ENCODE measurements around the gene PLEKHA6. TPM values are rescaled to one million over a fixed set of nuclear protein-coding genes. Genes with fewer than 3 reads are reported as not detected.

PLEKHA6 gene
- total RNA-seq, 4 donors from 2014 or later = 8.7 to 17.8 (median 11.4) TPM

DNA sequence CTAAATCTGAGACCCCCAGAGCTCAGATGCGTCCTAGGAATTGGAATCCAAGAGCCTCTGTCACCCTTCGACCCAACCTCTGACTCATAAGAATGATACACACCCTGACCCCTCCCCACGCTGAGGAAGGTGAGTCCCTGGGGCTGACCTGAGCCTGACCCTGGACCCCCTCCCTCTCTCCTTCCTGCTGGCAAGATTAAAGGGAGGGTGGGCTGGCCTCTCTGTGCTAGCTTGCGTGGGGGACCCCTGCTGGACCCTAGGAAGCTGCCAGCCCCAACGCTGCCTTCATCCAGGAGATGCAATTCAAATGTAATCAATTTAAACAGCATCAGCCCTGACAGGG, 627 bp downstream of the PLEKHA6 start:
- WGBS, 2 donors (ENCODE audit: low coverage in 1 of 2) = 0% methylated on average over 1 of the region's 5 CpGs; no CpG with 5 or more reads in 1 of the 2 donors
- peak overlapping the region in 2 of 4 donors; percentile 35 to 47 for H3K27ac ChIP-seq
- TF ChIP-seq, protein P1, sequence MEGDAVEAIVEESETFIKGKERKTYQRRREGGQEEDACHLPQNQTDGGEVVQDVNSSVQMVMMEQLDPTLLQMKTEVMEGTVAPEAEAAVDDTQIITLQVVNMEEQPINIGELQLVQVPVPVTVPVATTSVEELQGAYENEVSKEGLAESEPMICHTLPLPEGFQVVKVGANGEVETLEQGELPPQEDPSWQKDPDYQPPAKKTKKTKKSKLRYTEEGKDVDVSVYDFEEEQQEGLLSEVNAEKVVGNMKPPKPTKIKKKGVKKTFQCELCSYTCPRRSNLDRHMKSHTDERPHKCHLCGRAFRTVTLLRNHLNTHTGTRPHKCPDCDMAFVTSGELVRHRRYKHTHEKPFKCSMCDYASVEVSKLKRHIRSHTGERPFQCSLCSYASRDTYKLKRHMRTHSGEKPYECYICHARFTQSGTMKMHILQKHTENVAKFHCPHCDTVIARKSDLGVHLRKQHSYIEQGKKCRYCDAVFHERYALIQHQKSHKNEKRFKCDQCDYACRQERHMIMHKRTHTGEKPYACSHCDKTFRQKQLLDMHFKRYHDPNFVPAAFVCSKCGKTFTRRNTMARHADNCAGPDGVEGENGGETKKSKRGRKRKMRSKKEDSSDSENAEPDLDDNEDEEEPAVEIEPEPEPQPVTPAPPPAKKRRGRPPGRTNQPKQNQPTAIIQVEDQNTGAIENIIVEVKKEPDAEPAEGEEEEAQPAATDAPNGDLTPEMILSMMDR (IDR thresholded peaks at IDR 0.05) = no peak
- TF ChIP-seq POLR2AphosphoS5 (IDR thresholded peaks at IDR 0.05) = no peak
- no peak for TF ChIP-seq POLR2A (IDR thresholded peaks at IDR 0.05)
- TF ChIP-seq EP300 (IDR thresholded peaks at IDR 0.05) = no peak
- ATAC-seq = no peak
- H3K9me3 ChIP-seq = no peaks in the 10 kb centered on the region
- peaks cover 0 to 36% (median 10%) of the 10 kb centered on the region in 3 donors for H3K4me1 ChIP-seq
- H3K27me3 ChIP-seq = peaks cover 61% of the 10 kb centered on the region
- H3K4me3 ChIP-seq = peak overlapping the region in 1 of 2 donors; percentile 25
- no peaks in the 10 kb centered on the region for H3K36me3 ChIP-seq

DNA sequence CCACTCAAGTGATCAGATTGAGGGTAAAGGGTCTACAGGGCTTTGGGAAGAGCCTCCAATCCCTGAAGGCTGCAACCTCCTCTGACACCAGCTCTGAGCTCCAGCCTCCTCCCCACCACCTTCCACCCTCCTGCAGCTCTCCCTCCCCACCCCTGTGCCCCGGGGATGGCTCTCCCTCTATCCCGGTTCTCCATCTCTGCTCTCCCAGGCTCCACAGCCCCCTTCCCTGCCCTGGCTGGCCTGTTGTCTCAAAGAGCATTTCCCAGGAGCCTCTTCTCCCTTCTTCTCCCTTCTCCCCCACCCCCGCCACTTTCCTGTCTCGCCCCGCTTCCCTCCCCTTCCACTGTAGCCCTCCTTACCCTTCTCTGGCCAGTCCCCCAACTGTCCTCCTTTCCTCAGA, 1.1 kb downstream of the PLEKHA6 start:
- WGBS, 2 donors (ENCODE audit: low coverage in 1 of 2) = 34 to 48% methylated on average over 4 to 5 of the region's 5 CpGs
- TF ChIP-seq, protein P1 (IDR thresholded peaks at IDR 0.05) = no peak
- no peak for TF ChIP-seq POLR2A (IDR thresholded peaks at IDR 0.05)
- no peak for TF ChIP-seq EP300 (IDR thresholded peaks at IDR 0.05)
- no peak for TF ChIP-seq POLR2AphosphoS5 (IDR thresholded peaks at IDR 0.05)
- peak overlapping the region in 3 of 4 donors; percentile 26 to 47 (median 35) for H3K27ac ChIP-seq
- ATAC-seq = no peak
- no peak overlapping the region for H3K4me3 ChIP-seq
- peaks cover 0 to 31% (median 10%) of the 10 kb centered on the region in 3 donors for H3K4me1 ChIP-seq
- no peaks in the 10 kb centered on the region for H3K9me3 ChIP-seq
- no peaks in the 10 kb centered on the region for H3K36me3 ChIP-seq
- peaks cover 66% of the 10 kb centered on the region for H3K27me3 ChIP-seq

DNA sequence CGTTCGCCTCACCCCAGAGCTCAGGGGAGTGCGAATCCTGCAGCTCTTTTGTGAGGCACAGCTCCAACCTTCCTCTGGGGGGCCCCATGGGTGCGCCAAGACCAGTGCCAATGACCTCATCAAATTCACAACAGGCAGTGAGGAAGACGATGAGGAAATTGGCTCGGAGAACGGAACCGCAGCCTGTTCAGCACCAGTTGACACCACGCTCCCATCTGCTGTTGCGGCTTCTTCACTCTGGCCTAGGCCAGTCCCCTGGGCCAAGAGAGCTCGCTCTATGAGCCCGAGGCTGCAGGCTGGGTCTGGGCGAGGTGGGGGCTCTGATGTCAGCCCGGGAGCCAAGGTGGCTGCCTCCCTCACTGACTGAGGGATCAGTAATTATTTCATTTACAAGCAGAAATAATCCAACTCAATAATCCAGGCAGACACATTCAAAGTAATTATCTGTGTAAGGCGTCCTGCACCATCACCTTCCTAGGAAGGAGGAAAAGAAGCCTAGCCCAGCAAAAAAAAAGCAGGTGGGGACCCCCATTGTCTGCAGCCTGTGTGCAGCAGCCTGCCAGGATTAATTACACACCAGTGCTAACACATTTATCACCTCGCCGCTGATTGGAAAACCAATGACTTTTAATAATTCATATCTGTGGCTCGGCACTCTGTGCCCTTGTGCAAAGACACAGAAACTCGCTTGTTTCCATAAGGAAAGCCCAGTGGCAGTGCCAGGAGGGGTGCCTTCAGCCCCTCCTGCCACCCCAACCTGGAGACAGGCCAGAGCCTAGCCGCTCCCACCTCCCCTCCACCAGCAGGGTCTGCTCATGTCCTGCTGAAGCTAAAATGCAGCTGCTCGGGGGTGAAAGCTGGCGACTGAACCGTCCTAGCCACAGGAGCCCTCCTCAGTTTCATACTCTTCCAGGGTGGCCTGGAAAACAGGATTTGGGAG, 1.9 kb downstream of the PLEKHA6 start:
- H3K4me1 ChIP-seq = peaks cover 0 to 23% (median 6%) of the 10 kb centered on the region in 3 donors
- H3K27ac ChIP-seq = peak overlapping the region in 3 of 4 donors; percentile 35 to 54 (median 47)
- WGBS, 2 donors (ENCODE audit: low coverage in 1 of 2) = 72% methylated on average over 4 of the region's 23 CpGs; no CpG with 5 or more reads in 1 of the 2 donors
- peaks cover 62% of the 10 kb centered on the region for H3K27me3 ChIP-seq
- TF ChIP-seq POLR2A (IDR thresholded peaks at IDR 0.05) (no peak), EP300 (IDR thresholded peaks at IDR 0.05) (no peak), POLR2AphosphoS5 (IDR thresholded peaks at IDR 0.05) (no peak)
- TF ChIP-seq, protein P1 (IDR thresholded peaks at IDR 0.05) = no peak
- peak; percentile 67 for ATAC-seq
- no peaks in the 10 kb centered on the region for H3K9me3 ChIP-seq
- no peak overlapping the region for H3K4me3 ChIP-seq
- no peaks in the 10 kb centered on the region for H3K36me3 ChIP-seq

DNA sequence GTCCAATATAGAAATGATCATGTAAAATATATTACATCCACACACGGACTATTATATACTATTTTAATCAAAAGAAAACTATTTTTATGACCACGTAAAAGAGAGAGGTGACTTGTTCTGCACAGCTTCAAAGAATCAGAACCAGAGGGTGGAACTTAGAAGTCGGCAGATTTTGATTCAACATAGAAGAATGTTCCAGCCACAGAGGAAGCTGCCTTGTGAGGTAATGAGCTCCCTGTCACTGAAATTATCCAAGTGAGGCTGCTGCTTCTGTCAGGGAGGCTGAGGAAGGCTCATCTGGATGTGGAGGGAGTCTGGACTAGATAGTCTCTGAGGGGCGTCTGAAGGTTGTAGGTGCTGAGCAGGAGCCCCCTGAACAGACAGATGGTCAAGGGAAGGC, 2.7 kb downstream of the PLEKHA6 start:
- H3K27ac ChIP-seq = peak overlapping the region in 2 of 4 donors; percentile 47 to 54
- no peak for ATAC-seq
- H3K4me3 ChIP-seq = no peak overlapping the region
- no peaks in the 10 kb centered on the region for H3K9me3 ChIP-seq
- no peaks in the 10 kb centered on the region for H3K36me3 ChIP-seq
- WGBS, 2 donors (ENCODE audit: low coverage in 1 of 2) = 56 to 81% methylated on average over 4 of the region's 4 CpGs
- peaks cover 0 to 23% (median 6%) of the 10 kb centered on the region in 3 donors for H3K4me1 ChIP-seq
- TF ChIP-seq POLR2A (IDR thresholded peaks at IDR 0.05) (no peak), POLR2AphosphoS5 (IDR thresholded peaks at IDR 0.05) (no peak), EP300 (IDR thresholded peaks at IDR 0.05) (no peak)
- TF ChIP-seq, protein P1 (IDR thresholded peaks at IDR 0.05) = no peak
- H3K27me3 ChIP-seq = peaks cover 55% of the 10 kb centered on the region
